ENCODE data around the gene CCND1. TPM values are rescaled to one million over a fixed set of nuclear protein-coding genes. Genes with fewer than 3 reads are reported as not detected.

The CCND1 gene
- total RNA-seq, 1 experiment from 2014 or later = 106 TPM

- Mint-ChIP-seq H3K4me1 (ENCODE audit: insufficient read depth, unreplicated experiment) (no peaks in the 10 kb centered on the region), H3K27me3 (ENCODE audit: insufficient read depth, unreplicated experiment) (no peaks in the 10 kb centered on the region), H3K36me3 (ENCODE audit: insufficient read depth, unreplicated experiment) (no peaks in the 10 kb centered on the region), H3K4me3 (ENCODE audit: unreplicated experiment) (no peak overlapping the region), H3K9me3 (ENCODE audit: unreplicated experiment) (no peaks in the 10 kb centered on the region), H3K27ac (ENCODE audit: low read depth, unreplicated experiment) (no peak overlapping the region)
- BruUV-seq (replicated peaks) = no TSS peak
- DNase-seq (ENCODE audit: unreplicated experiment) = no peak
- CTCF ChIA-PET = interaction anchor here (1.0 kb wide), 1 partner anchor 281 kb away, joined by 3 read pairs; no protein-coding TSS in a partner anchor
- POLR2A ChIA-PET = interaction anchor here (0.7 kb wide), 1 partner anchor 1854 kb away, joined by 3 read pairs; no protein-coding TSS in a partner anchor
- intact Hi-C loops (cut with micrococcal nuclease) = no loop called here
- TF ChIP-seq CTCF (IDR thresholded peaks at IDR 0.05; ENCODE audit: unreplicated experiment) = no peak
Observed at GRCh38 chr11:69632900-69633299, 8.1 kb upstream of the CCND1 start.

GRCh38 chr11:69634069-69634468 lies 6.9 kb upstream of the CCND1 start:
- no TSS peak for BruUV-seq (replicated peaks)
- POLR2A ChIA-PET = no interaction called here
- Mint-ChIP-seq H3K27ac (ENCODE audit: low read depth, unreplicated experiment) (no peak overlapping the region), H3K4me3 (ENCODE audit: unreplicated experiment) (no peak overlapping the region), H3K4me1 (ENCODE audit: insufficient read depth, unreplicated experiment) (no peaks in the 10 kb centered on the region), H3K9me3 (ENCODE audit: unreplicated experiment) (no peaks in the 10 kb centered on the region), H3K27me3 (ENCODE audit: insufficient read depth, unreplicated experiment) (no peaks in the 10 kb centered on the region), H3K36me3 (ENCODE audit: insufficient read depth, unreplicated experiment) (no peaks in the 10 kb centered on the region)
- TF ChIP-seq CTCF (IDR thresholded peaks at IDR 0.05; ENCODE audit: unreplicated experiment) = no peak
- no peak for DNase-seq (ENCODE audit: unreplicated experiment)
- intact Hi-C loops (cut with micrococcal nuclease) = no loop called here
- CTCF ChIA-PET = interaction anchor here (1.3 kb wide), 1 partner anchor 197 kb away, joined by 3 read pairs; no protein-coding TSS in a partner anchor

- DNase-seq (ENCODE audit: unreplicated experiment) = no peak
- H3K4me1 Mint-ChIP-seq (ENCODE audit: insufficient read depth, unreplicated experiment) = no peaks in the 10 kb centered on the region
- TF ChIP-seq CTCF (IDR thresholded peaks at IDR 0.05; ENCODE audit: unreplicated experiment) = no peak
- no peak overlapping the region for H3K27ac Mint-ChIP-seq (ENCODE audit: low read depth, unreplicated experiment)
- intact Hi-C loops (cut with micrococcal nuclease) = no loop called here
- H3K4me3 Mint-ChIP-seq (ENCODE audit: unreplicated experiment) = no peak overlapping the region
- ChIA-PET CTCF (interaction anchor here (1.3 kb wide), 1 partner anchor 198 kb away, joined by 3 read pairs; no protein-coding TSS in a partner anchor), POLR2A (no interaction called here)
- no peaks in the 10 kb centered on the region for H3K9me3 Mint-ChIP-seq (ENCODE audit: unreplicated experiment)
- no TSS peak for BruUV-seq (replicated peaks)
- H3K36me3 Mint-ChIP-seq (ENCODE audit: insufficient read depth, unreplicated experiment) = no peaks in the 10 kb centered on the region
- no peaks in the 10 kb centered on the region for H3K27me3 Mint-ChIP-seq (ENCODE audit: insufficient read depth, unreplicated experiment)
Observed at GRCh38 chr11:69634590-69634989, 6.4 kb upstream of the CCND1 start.

- Mint-ChIP-seq H3K27ac (ENCODE audit: low read depth, unreplicated experiment) (no peak overlapping the region), H3K36me3 (ENCODE audit: insufficient read depth, unreplicated experiment) (no peaks in the 10 kb centered on the region), H3K4me1 (ENCODE audit: insufficient read depth, unreplicated experiment) (no peaks in the 10 kb centered on the region), H3K4me3 (ENCODE audit: unreplicated experiment) (no peak overlapping the region), H3K27me3 (ENCODE audit: insufficient read depth, unreplicated experiment) (no peaks in the 10 kb centered on the region), H3K9me3 (ENCODE audit: unreplicated experiment) (no peaks in the 10 kb centered on the region)
- intact Hi-C loops (cut with micrococcal nuclease) = no loop called here
- ChIA-PET CTCF (interaction anchor here (1.1 kb wide), 1 partner anchor 534 kb away, joined by 3 read pairs; no protein-coding TSS in a partner anchor), POLR2A (no interaction called here)
- TF ChIP-seq CTCF (IDR thresholded peaks at IDR 0.05; ENCODE audit: unreplicated experiment) = no peak
- DNase-seq (ENCODE audit: unreplicated experiment) = no peak
- no TSS peak for BruUV-seq (replicated peaks)
Observed at GRCh38 chr11:69635195-69635594, 5.8 kb upstream of the CCND1 start.
